Stimulated activated naive CD8-positive, alpha-beta T cell treated with anti-CD3 and anti-CD28 coated beads, Interleukin-15, amount 100 ng/mL, for 72 hours (primary cell): Measurements from ENCODE around the gene SFTPB.
"Not testable (repeated sequence)": the region's sequence is repeated elsewhere in the genome, so short reads cannot be mapped to it uniquely, and the experiment has no call there.

ENCODE experiments used
- ATAC-seq: fragments of 150-1000 bp; cut with Tn5 transposase; 2 replicates; pipeline ENCODE4 v1.10.0; 2021; ENCODE audit warnings: mild to moderate bottlenecking, moderate library complexity
- DNase-seq, 2 donors: peaks; one replicate each; pipeline ENCODE4 v3.0.0; 2021 to 2022
- H3K27ac Mint-ChIP-seq, 2 donors: one replicate each; pipeline ENCODE4 v1.8.0; 2022; ENCODE audit warnings: mild to moderate bottlenecking in 2 of 2, mixed read lengths in 2 of 2, moderate library complexity in 2 of 2
- H3K27me3 Mint-ChIP-seq: one replicate; pipeline ENCODE4 v1.8.0; 2022; ENCODE audit warnings: mixed read lengths
- H3K4me1 Mint-ChIP-seq: one replicate; pipeline ENCODE4 v1.8.0; 2022; ENCODE audit warnings: mild to moderate bottlenecking, mixed read lengths
- H3K4me3 Mint-ChIP-seq, 2 donors: one replicate each; pipeline ENCODE4 v1.8.0; 2022; ENCODE audit warnings: mild to moderate bottlenecking in 2 of 2, mixed read lengths in 2 of 2, moderate library complexity in 1 of 2
- H3K9me3 Mint-ChIP-seq, 2 donors: one replicate each; pipeline ENCODE4 v1.8.0; 2022; ENCODE audit warnings: mixed read lengths in 2 of 2

The SFTPB gene

DNA sequence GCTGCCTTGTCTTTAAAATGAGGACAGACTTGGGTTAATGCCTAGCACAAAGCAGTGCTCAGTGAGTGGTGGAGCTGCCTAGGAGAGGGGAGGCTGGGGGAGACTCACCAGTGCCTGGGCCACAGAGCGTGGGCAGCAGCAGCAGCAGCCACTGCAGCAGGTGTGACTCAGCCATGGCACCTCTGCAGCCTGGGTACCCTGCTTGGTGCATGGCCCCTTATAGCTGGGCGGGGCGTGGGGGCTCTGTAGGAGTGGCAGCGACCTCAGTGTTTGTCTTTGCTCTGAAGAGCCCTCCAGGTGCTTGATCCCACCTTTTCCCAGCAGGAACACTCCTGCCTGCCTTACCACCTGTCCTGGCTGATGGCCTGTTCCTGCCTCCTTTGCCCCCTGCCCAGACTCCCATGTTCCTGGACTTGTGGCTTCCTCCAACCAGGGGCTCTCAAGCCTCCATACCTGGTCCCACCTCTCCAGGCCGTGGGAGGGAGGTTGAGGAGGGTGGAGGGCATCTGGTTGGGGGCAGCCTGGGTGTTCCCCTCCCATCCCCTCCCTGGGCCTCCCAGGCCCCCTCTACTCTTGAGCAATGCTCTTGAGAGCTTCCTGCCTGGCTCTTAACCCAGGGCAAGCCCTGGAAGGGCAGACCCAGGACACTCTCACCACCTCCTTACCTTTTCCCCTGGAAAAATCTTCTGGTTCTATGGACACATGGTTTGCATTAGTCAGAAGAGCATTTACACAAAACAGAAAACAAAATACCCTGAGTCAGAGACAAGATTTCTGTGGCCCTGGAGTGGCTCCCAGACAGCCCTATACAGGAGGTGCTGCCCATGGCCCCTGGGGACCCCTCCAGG, at the start of gene SFTPB:
Gene SFTPB, minus strand, starts transcription at position 191 of the 848 bp plus-strand sequence. Its CDS starts 16 bp downstream, at position 175.
- DNase-seq (no peak), ATAC-seq (peak; percentile 27)
- Mint-ChIP-seq H3K9me3 (no peaks in the 10 kb centered on the region), H3K4me1 (no peaks in the 10 kb centered on the region), H3K4me3 (no peak within 1 kb of the TSS), H3K27ac (no peak within 1 kb of the TSS), H3K27me3 (no peaks in the 10 kb centered on the region)

- no peak for DNase-seq
- peaks cover 7% of the 10 kb centered on the region for H3K27me3 Mint-ChIP-seq
Measured at GRCh38 chr2:85717308-85718008, 49.5 kb upstream of the SFTPB start.

DNA sequence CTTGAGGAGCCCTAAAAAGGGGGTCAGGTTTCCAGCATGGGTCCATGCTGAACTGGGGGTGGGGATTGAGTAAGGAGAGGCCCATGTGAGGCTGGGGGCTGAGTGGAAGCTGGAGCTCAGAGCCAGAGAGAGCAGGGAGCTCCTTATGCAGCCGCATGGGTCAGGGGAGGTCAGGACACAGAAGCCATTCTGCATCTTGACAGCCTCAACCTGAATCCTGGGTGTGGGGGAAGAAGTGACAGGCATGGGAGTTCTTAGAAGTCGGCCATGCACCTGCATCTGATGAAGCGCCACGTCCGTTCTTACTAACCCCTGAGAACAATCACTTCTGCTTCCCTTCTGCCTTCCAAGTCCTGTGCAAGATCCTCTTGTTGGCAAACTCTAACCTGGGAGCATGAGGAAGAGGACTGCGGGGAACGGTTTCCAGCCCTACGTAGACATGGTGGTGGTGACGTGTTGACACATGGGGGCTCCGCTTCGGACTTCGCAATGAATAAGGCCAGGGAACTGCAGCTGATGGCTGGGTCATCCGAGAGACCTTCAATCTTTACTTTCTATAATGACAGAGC, 48.4 kb upstream of the SFTPB start:
- Mint-ChIP-seq H3K9me3 (peaks cover 0 to 11% of the 10 kb centered on the region in 2 donors), H3K27me3 (peaks cover 13% of the 10 kb centered on the region), H3K4me3 (no peak overlapping the region), H3K4me1 (peaks cover 30% of the 10 kb centered on the region), H3K27ac (no peak overlapping the region)
- no peak for ATAC-seq
- DNase-seq: no peak

More at GRCh38 chr2:85717308-85718008, 49.5 kb upstream of the SFTPB start:
- Mint-ChIP-seq H3K4me1 (peaks cover 30% of the 10 kb centered on the region), H3K9me3 (peaks cover 0 to 11% of the 10 kb centered on the region in 2 donors), H3K4me3 (no peak overlapping the region), H3K27ac (no peak overlapping the region)
- ATAC-seq: no peak

DNA sequence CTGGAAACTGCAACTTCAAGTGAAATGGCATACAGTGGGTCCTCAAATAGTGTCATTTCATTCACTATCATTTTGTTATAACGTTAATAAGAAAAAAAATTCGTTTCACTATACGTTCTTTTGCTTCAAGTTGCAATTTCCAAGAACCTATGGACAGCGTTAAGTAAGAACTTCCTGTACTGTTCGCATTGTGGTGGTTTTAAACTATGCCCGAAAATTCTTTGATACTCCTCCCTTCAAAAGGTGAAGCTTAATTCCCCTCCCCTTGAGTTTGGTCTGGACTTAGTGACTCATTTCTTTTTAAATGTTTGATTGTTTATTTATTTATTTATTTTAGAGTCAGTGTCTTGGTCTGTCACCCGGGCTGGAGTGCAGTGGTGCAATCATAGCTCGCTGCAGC, 46.8 kb upstream of the SFTPB start:
- H3K27me3 Mint-ChIP-seq: peaks cover 29% of the 10 kb centered on the region
- no peak overlapping the region for H3K27ac Mint-ChIP-seq
- ATAC-seq (no peak), DNase-seq (no peak)
- peaks cover 40% of the 10 kb centered on the region for H3K4me1 Mint-ChIP-seq
- H3K4me3 Mint-ChIP-seq: no peak overlapping the region
- no peaks in the 10 kb centered on the region for H3K9me3 Mint-ChIP-seq

DNA sequence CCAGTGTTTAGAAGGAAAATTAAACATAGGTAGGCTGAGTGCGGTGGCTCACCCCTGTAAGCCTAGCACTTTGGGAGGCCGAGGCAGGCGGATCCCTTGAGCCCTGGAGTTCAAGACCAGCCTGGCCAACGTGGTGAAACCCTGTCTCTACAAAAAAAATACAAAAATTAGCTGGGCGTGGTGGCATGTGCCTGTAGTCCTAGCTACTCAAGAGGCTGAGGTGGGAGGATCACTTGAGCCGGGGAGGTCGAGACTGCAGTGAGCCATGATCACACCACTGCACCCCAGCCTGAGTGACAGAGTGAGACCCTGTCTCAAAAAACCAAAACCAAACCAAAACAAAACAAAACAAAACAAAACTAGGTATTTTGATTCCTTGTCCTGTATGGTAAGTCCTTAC, 46.4 kb upstream of the SFTPB start:
- Mint-ChIP-seq H3K4me1 (peaks cover 40% of the 10 kb centered on the region), H3K27me3 (peaks cover 30% of the 10 kb centered on the region)
- not testable (repeated sequence) for DNase-seq, ATAC-seq, H3K27ac Mint-ChIP-seq, H3K9me3 Mint-ChIP-seq, H3K4me3 Mint-ChIP-seq

- Mint-ChIP-seq H3K27ac (peak overlapping the region in 1 of 2 donors; percentile 32), H3K4me3 (no peak overlapping the region), H3K4me1 (peaks cover 40% of the 10 kb centered on the region), H3K27me3 (peaks cover 30% of the 10 kb centered on the region), H3K9me3 (no peaks in the 10 kb centered on the region)
- no peak for DNase-seq
- no peak for ATAC-seq
Measured at GRCh38 chr2:85713836-85714235, 45.8 kb upstream of the SFTPB start.

GRCh38 chr2:85712849-85713612, 45.0 kb upstream of the SFTPB start:
- H3K4me1 Mint-ChIP-seq: peaks cover 40% of the 10 kb centered on the region
- H3K27me3 Mint-ChIP-seq: peaks cover 30% of the 10 kb centered on the region
- H3K27ac Mint-ChIP-seq: peak overlapping the region in 1 of 2 donors; percentile 32
- DNase-seq (no peak), ATAC-seq (no peak)
- no peak overlapping the region for H3K4me3 Mint-ChIP-seq
- no peaks in the 10 kb centered on the region for H3K9me3 Mint-ChIP-seq

DNA sequence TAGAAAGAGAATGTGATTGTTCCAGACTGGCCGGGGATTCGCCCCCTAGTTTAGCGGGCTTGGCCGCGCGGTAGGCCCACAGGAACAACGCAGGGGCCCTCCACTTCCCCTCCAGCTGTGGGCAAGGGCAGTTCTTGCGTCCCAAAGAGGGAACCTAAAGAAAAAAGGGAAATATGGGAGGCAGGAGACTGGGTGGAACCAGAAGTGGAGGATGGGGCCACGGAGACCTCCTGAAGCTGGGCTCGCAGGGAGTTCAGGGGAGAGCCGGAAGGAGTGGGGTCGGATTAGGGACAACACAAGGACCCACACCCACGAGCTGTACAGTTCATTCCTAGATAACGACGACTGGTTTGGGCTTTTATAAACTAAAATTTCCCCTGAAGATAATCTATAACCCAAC, 44.3 kb upstream of the SFTPB start:
- Mint-ChIP-seq H3K4me1 (peaks cover 40% of the 10 kb centered on the region), H3K27ac (no peak overlapping the region), H3K27me3 (peaks cover 30% of the 10 kb centered on the region), H3K4me3 (no peak overlapping the region), H3K9me3 (no peaks in the 10 kb centered on the region)
- ATAC-seq (no peak), DNase-seq (no peak)

- ATAC-seq: no peak
- DNase-seq: no peak
- Mint-ChIP-seq H3K4me3 (no peak overlapping the region), H3K27ac (no peak overlapping the region), H3K4me1 (peaks cover 47% of the 10 kb centered on the region), H3K9me3 (no peaks in the 10 kb centered on the region), H3K27me3 (peaks cover 30% of the 10 kb centered on the region)
Measured at GRCh38 chr2:85711578-85712060, 43.6 kb upstream of the SFTPB start.

GRCh38 chr2:85710687-85711577, 42.9 kb upstream of the SFTPB start:
- Mint-ChIP-seq H3K27ac (no peak overlapping the region), H3K27me3 (peaks cover 26% of the 10 kb centered on the region), H3K4me3 (no peak overlapping the region), H3K4me1 (peaks cover 41% of the 10 kb centered on the region), H3K9me3 (no peaks in the 10 kb centered on the region)
- DNase-seq: no peak
- no peak for ATAC-seq

GRCh38 chr2:85709401-85709811, 41.4 kb upstream of the SFTPB start:
- H3K27me3 Mint-ChIP-seq: peaks cover 32% of the 10 kb centered on the region
- DNase-seq: no peak

DNA sequence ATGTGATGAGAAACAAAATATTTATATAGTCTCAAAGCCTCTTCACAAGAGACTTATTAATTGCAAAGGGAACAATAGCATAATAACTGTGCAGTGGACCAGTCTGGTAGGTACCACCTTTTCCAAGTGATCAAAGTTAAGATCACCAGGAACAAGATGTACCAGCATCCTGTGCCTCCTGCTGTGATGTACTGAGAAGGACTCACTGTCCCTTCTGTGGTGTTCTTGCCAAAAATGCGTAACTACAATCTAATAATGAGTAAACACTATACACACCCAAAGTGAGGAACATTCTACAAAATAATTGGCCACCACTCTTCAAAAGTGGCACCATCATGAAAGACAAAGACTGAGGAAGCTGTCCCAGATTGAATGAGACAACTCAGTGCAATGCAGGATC, 40.6 kb upstream of the SFTPB start:
- ATAC-seq (no peak), DNase-seq (no peak)
- no peaks in the 10 kb centered on the region for H3K9me3 Mint-ChIP-seq
- no peak overlapping the region for H3K4me3 Mint-ChIP-seq
- no peak overlapping the region for H3K27ac Mint-ChIP-seq
- H3K27me3 Mint-ChIP-seq: peaks cover 32% of the 10 kb centered on the region
- H3K4me1 Mint-ChIP-seq: peaks cover 35% of the 10 kb centered on the region

More at GRCh38 chr2:85709401-85709811, 41.4 kb upstream of the SFTPB start:
- no peak overlapping the region for H3K4me3 Mint-ChIP-seq
- no peaks in the 10 kb centered on the region for H3K9me3 Mint-ChIP-seq
- ATAC-seq: no peak
- peaks cover 36% of the 10 kb centered on the region for H3K4me1 Mint-ChIP-seq
- H3K27ac Mint-ChIP-seq: no peak overlapping the region

GRCh38 chr2:85707304-85707703, 39.3 kb upstream of the SFTPB start:
- no peaks in the 10 kb centered on the region for H3K9me3 Mint-ChIP-seq
- H3K27me3 Mint-ChIP-seq: peaks cover 32% of the 10 kb centered on the region
- no peak overlapping the region for H3K27ac Mint-ChIP-seq
- ATAC-seq (peak; percentile 95), DNase-seq (peak; percentile 71)
- H3K4me1 Mint-ChIP-seq: peaks cover 46% of the 10 kb centered on the region
- no peak overlapping the region for H3K4me3 Mint-ChIP-seq

DNA sequence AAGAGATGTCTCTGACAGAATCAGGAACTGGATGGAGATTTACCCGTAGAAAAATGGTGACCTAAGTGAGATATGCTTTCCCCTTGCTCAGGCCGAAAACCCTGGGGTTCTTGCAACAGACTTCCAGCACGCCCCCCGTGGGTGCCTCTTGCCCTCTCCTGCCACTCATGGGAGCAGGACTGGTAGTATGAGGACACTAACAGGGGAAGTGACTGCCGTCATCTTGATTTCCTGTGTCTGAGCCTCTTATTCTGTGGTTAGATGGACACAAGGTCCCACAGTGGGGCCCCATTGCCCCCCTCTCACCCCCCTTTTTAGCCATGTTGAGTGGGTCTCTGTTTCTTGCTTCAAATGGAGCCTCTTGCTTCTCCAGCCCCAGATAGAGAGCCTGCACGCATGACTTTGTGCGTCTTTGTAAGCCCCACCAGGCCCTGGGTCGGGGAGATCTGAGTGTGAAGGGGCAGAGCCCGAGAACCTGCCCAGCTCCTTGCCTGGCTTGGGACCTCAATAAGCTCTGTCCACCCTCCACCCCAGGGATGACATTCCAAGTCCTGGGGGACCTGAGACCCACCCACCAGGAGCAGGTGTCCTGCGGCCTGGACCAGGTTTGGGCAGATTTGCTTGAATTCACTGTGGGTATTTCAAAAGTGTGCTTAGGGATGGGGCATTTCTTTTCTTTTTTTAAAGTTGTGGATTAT, 38.7 kb upstream of the SFTPB start:
- Mint-ChIP-seq H3K27me3 (peaks cover 30% of the 10 kb centered on the region), H3K9me3 (no peaks in the 10 kb centered on the region), H3K27ac (peak overlapping the region in 1 of 2 donors; percentile 17), H3K4me3 (no peak overlapping the region), H3K4me1 (peaks cover 51% of the 10 kb centered on the region)
- no peak for ATAC-seq
- DNase-seq: no peak
